Thoracic aorta (tissue), 2 donors: ENCODE results near the gene LTBP1. TPM values are rescaled to one million over a fixed set of nuclear protein-coding genes. Genes with fewer than 3 reads are reported as not detected.
A peak's percentile ranks its signal among the peaks of the same experiment; 100 is the strongest.

ENCODE experiments used
- ATAC-seq: fragments of 150-250 bp; one replicate; pipeline ENCODE4 v1.8.0; 2017; ENCODE audit warnings: low read depth; ENCODE audit not compliant: insufficient number of reproducible peaks, low FRiP score
- DNase-seq: peaks from one replicate; pipeline ENCODE4 v3.0.0-alpha.2; 2020; ENCODE audit warnings: low spot score
- H3K27ac ChIP-seq, 2 donors: fragments of 200-600 bp; sonication (generic); 1 replicate in 1 of 2; 2 replicates in 1 of 2; pipeline ENCODE4 v1.5.1; 2016; ENCODE audit warnings: mild to moderate bottlenecking in 2 of 2, moderate library complexity in 2 of 2
- H3K27me3 ChIP-seq: fragments of 200-600 bp; sonication (generic); replicated peaks from 2 replicates; pipeline ENCODE4 v1.6.0; 2016; ENCODE audit warnings: mild to moderate bottlenecking; ENCODE audit not compliant: insufficient read depth
- H3K36me3 ChIP-seq: fragments of 200-600 bp; sonication (generic); one replicate; pipeline ENCODE4 v1.5.1; 2016
- H3K4me1 ChIP-seq, 2 donors: fragments of 200-600 bp; sonication (generic); 1 replicate in 1 of 2; 2 replicates in 1 of 2; pipeline versions ENCODE4 v1.5.1 to v1.6.0; 2016; ENCODE audit warnings: low read depth in 2 of 2, mild to moderate bottlenecking in 1 of 2; ENCODE audit not compliant: control insufficient read depth in 1 of 2
- H3K4me3 ChIP-seq: fragments of 200-600 bp; sonication (generic); 2 replicates; pipeline ENCODE4 v1.5.1; 2016; ENCODE audit warnings: mild to moderate bottlenecking
- H3K9me3 ChIP-seq: fragments of 200-600 bp; sonication (generic); 2 replicates; pipeline ENCODE4 v1.5.1; 2016
- total RNA-seq, 2 donors: library from RNA; depleted of rRNA; stranded (reverse); fragments of >200 nt; gene quantifications; one replicate each; pipeline versions ENCODE4 v1.1.0 to v1.2.3, GENCODE V29; 2016
- TF ChIP-seq, protein P1 (sequence below): fragments of 200-600 bp; sonication (generic); IDR thresholded peaks from one replicate; pipeline ENCODE4 v1.5.1; 2019; ENCODE audit warnings: antibody characterized with exemption

Gene LTBP1
- total RNA-seq, 2 donors from 2014 or later, result 584 to 786 TPM

DNA sequence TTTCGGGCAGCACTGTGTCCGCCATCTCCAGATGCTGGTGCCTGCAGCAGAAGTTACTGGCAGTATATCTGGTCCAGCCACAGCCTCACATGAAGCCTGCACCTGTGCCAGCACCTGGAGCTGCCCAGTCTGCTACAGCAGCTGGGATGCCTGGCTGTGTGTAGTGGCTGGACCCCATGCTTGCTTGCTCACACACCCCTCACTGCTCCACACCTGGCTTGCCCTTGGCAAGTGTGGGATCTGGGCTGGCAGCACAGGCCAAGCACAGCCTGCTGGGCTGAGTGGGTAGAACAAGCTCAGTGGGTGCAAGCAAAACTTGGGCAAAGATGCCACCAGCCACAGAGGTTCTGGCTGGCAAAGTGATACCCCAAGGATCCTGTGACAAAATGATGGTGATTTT is 320.3 kb downstream of the LTBP1 start:
- DNase-seq, result no peak
- H3K36me3 ChIP-seq, result peaks cover 47% of the 10 kb centered on the region
- ATAC-seq, result no peak
- H3K4me1 ChIP-seq, result peaks cover 8 to 56% of the 10 kb centered on the region in 2 donors
- H3K27me3 ChIP-seq, result no peaks in the 10 kb centered on the region
- H3K4me3 ChIP-seq, result no peak overlapping the region
- peak overlapping the region; percentile 40 to 76 for H3K27ac ChIP-seq
- H3K9me3 ChIP-seq, result no peaks in the 10 kb centered on the region
- TF ChIP-seq, protein P1, sequence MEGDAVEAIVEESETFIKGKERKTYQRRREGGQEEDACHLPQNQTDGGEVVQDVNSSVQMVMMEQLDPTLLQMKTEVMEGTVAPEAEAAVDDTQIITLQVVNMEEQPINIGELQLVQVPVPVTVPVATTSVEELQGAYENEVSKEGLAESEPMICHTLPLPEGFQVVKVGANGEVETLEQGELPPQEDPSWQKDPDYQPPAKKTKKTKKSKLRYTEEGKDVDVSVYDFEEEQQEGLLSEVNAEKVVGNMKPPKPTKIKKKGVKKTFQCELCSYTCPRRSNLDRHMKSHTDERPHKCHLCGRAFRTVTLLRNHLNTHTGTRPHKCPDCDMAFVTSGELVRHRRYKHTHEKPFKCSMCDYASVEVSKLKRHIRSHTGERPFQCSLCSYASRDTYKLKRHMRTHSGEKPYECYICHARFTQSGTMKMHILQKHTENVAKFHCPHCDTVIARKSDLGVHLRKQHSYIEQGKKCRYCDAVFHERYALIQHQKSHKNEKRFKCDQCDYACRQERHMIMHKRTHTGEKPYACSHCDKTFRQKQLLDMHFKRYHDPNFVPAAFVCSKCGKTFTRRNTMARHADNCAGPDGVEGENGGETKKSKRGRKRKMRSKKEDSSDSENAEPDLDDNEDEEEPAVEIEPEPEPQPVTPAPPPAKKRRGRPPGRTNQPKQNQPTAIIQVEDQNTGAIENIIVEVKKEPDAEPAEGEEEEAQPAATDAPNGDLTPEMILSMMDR, result no peak

DNA sequence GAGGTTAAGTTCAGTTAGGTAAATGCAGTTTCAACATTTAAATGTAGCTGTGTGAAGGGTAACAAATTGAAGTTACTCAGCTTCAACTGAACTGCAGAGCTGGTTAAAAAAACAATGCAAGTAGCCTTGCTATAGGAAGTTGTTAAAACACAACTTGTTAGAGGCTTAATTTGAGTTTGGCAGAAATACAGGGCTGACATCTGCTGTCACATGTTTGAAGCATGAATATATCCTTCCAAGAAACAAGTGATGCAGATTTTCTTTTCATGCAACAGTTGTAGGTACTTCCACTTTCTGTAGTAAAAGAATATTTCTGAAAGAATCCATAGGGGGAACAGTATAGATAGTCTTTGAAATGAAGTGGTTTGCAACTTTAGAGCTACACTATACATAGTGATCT is 321.0 kb downstream of the LTBP1 start:
- H3K36me3 ChIP-seq, result peaks cover 51% of the 10 kb centered on the region
- H3K9me3 ChIP-seq, result no peaks in the 10 kb centered on the region
- no peak overlapping the region for H3K4me3 ChIP-seq
- H3K27ac ChIP-seq, result peak overlapping the region in 1 of 2 donors; percentile 76
- DNase-seq, result no peak
- no peak for ATAC-seq
- peaks cover 8 to 53% of the 10 kb centered on the region in 2 donors for H3K4me1 ChIP-seq
- H3K27me3 ChIP-seq, result no peaks in the 10 kb centered on the region
- TF ChIP-seq, protein P1, result no peak

DNA sequence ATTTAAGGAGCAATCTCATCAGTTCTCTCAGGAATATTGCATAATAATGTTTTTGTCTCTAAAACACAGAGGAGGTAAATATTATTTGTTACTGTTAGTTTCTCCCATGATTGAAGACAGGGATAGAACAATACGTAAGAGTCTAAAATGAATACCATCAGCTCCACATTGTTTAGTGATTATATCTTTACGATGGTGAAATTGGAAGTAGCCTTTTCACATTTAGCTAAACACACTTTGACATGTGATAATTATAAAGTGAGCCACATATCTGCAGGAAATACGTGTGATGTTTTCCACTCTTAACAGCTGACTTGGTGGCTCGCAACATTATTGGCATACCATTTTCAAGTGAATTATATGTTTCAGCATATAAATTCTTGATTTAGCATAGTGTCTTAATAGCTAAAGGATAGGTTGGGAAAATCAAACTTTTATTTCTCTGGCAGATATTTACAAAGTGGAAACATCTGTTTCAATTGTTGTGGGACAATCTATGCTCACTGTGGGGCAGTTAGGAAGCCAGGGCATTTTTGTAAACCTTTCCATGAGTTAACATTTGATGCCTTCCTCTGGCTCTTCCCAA is 321.6 kb downstream of the LTBP1 start:
- peak overlapping the region; percentile 69 to 76 for H3K27ac ChIP-seq

DNA sequence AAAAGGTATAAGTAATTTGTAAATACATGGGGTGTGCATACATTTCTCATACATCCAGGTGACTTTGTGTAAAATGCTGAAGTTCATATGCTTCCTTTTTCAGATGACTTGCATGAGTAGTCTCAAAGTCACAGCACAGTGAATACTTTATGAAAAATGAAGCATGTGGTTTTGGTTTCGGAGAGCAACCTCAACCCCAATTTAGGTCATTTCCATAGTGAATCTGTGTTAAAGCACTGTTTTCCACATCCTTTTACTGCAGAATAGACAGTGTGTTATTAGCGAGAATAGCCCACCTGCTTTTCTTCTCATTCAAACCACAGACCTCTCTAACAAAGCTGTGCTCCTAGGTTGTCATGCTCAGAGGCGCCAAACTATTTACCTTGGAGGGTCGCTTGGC is 325.2 kb downstream of the LTBP1 start:
- TF ChIP-seq, protein P1, result no peak
- Histone ChIP-seq H3K4me3 (no peak overlapping the region), H3K27me3 (no peaks in the 10 kb centered on the region), H3K9me3 (no peaks in the 10 kb centered on the region), H3K27ac (peak overlapping the region; percentile 51 to 96), H3K4me1 (peaks cover 9 to 53% of the 10 kb centered on the region in 2 donors), H3K36me3 (peaks cover 40% of the 10 kb centered on the region)
- ATAC-seq (no peak), DNase-seq (no peak)

More for the DNA sequence above, 321.6 kb downstream of the LTBP1 start:
- TF ChIP-seq, protein P1, result no peak
- H3K4me3 ChIP-seq, result no peak overlapping the region
- DNase-seq, result no peak
- H3K4me1 ChIP-seq, result peaks cover 8 to 53% of the 10 kb centered on the region in 2 donors
- no peak for ATAC-seq
- H3K36me3 ChIP-seq, result peaks cover 48% of the 10 kb centered on the region
- H3K27me3 ChIP-seq, result no peaks in the 10 kb centered on the region
- H3K9me3 ChIP-seq, result no peaks in the 10 kb centered on the region

DNA sequence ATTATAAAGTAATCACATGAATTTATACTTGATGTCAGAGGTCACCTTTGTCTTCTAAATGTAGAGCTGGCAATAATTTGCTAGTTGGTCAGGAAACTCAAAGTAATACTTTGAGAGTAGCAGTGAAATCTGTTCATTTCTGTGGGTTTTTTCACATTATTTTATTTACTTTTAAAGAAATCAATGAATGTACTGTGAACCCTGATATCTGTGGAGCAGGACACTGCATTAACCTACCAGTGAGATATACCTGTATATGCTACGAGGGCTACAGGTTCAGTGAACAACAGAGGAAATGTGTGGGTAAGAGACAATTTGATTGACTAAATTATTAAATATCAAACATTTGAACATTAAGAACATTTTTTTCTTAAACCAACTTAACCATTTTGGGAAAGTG is 326.7 kb downstream of the LTBP1 start:
- Histone ChIP-seq H3K27ac (peak overlapping the region; percentile 16 to 96), H3K27me3 (no peaks in the 10 kb centered on the region), H3K9me3 (no peaks in the 10 kb centered on the region), H3K36me3 (peaks cover 42% of the 10 kb centered on the region), H3K4me1 (peaks cover 12 to 49% of the 10 kb centered on the region in 2 donors), H3K4me3 (no peak overlapping the region)
- no peak for ATAC-seq
- DNase-seq, result no peak
- TF ChIP-seq, protein P1, result no peak
